Measurements from ENCODE around the gene SLC6A4.

Gene SLC6A4

GRCh38 chr17:30165147-30165546 lies 70.3 kb downstream of the SLC6A4 start:
- no peak overlapping the region for H3K4me3 ChIP-seq (ENCODE audit: low read depth, low read length)
- in situ Hi-C loops (cut with HindIII; ENCODE audit: low sequenced_read_pairs) = no loop called here
- DNase-seq (ENCODE audit: low read depth, low spot score) = no peak
- TF ChIP-seq CTCF (IDR thresholded peaks at IDR 0.05; ENCODE audit: low read depth, low read length) = no peak

GRCh38 chr17:30164531-30164930 lies 71.0 kb downstream of the SLC6A4 start:
- no peak overlapping the region for H3K4me3 ChIP-seq (ENCODE audit: low read depth, low read length)
- DNase-seq (ENCODE audit: low read depth, low spot score) = no peak
- TF ChIP-seq CTCF (IDR thresholded peaks at IDR 0.05; ENCODE audit: low read depth, low read length) = no peak
- in situ Hi-C loops (cut with HindIII; ENCODE audit: low sequenced_read_pairs) = no loop called here

GRCh38 chr17:30161601-30162000 lies 73.9 kb downstream of the SLC6A4 start:
- TF ChIP-seq CTCF (IDR thresholded peaks at IDR 0.05; ENCODE audit: low read depth, low read length) = no peak
- H3K4me3 ChIP-seq (ENCODE audit: low read depth, low read length) = no peak overlapping the region
- in situ Hi-C loops (cut with HindIII; ENCODE audit: low sequenced_read_pairs) = no loop called here
- DNase-seq (ENCODE audit: low read depth, low spot score) = no peak

- in situ Hi-C loops (cut with HindIII; ENCODE audit: low sequenced_read_pairs) = no loop called here
- DNase-seq (ENCODE audit: low read depth, low spot score) = no peak
- H3K4me3 ChIP-seq (ENCODE audit: low read depth, low read length) = no peak overlapping the region
- no peak for TF ChIP-seq CTCF (IDR thresholded peaks at IDR 0.05; ENCODE audit: low read depth, low read length)
Measured at GRCh38 chr17:30160419-30161172, 74.9 kb downstream of the SLC6A4 start.

- no peak for TF ChIP-seq CTCF (IDR thresholded peaks at IDR 0.05; ENCODE audit: low read depth, low read length)
- DNase-seq (ENCODE audit: low read depth, low spot score) = no peak
- in situ Hi-C loops (cut with HindIII; ENCODE audit: low sequenced_read_pairs) = no loop called here
- H3K4me3 ChIP-seq (ENCODE audit: low read depth, low read length) = no peak overlapping the region
Measured at GRCh38 chr17:30158896-30159625, 76.4 kb downstream of the SLC6A4 start.

GRCh38 chr17:30155389-30155788 lies 80.1 kb downstream of the SLC6A4 start:
- no peak for DNase-seq (ENCODE audit: low read depth, low spot score)
- in situ Hi-C loops (cut with HindIII; ENCODE audit: low sequenced_read_pairs) = no loop called here
- no peak overlapping the region for H3K4me3 ChIP-seq (ENCODE audit: low read depth, low read length)
- TF ChIP-seq CTCF (IDR thresholded peaks at IDR 0.05; ENCODE audit: low read depth, low read length) = no peak
